ENCODE measurements around the gene ATCAY.
A peak's percentile ranks its signal among the peaks of the same experiment; 100 is the strongest.
"Not testable (repeated sequence)": the region's sequence is repeated elsewhere in the genome, so short reads cannot be mapped to it uniquely, and the experiment has no call there.

The ATCAY gene

GRCh38 chr19:3857449-3858003, 23.0 kb upstream of the ATCAY start:
- no peak for DNase-seq

- DNase-seq = no peak
These were observed 20.0 kb upstream of the ATCAY start for GRCh38 chr19:3860499-3860898.

GRCh38 chr19:3862826-3863500, 17.5 kb upstream of the ATCAY start:
- DNase-seq = no peak

GRCh38 chr19:3863648-3864047, 16.8 kb upstream of the ATCAY start:
- DNase-seq = no peak

- no peak for DNase-seq
These were observed 13.4 kb upstream of the ATCAY start for GRCh38 chr19:3866910-3867638.

GRCh38 chr19:3867971-3868769, 12.3 kb upstream of the ATCAY start:
- DNase-seq = no peak

GRCh38 chr19:3868770-3869456, 11.6 kb upstream of the ATCAY start, which contains the start of gene ZFR2:
ZFR2 (minus strand) TSS chr19:3869038; CDS start chr19:3869017, 21 bp downstream.
- DNase-seq = peak; percentile 26

- no peak for DNase-seq
These were observed 7.3 kb upstream of the ATCAY start for GRCh38 chr19:3873151-3873550.

- DNase-seq = not testable (repeated sequence)
These were observed 5.8 kb upstream of the ATCAY start for GRCh38 chr19:3874695-3875094.

- no peak for DNase-seq
These were observed 829 bp upstream of the ATCAY start for GRCh38 chr19:3879656-3880055.

GRCh38 chr19:3881272-3882040, 971 bp downstream of the ATCAY start:
- no peak for DNase-seq

- DNase-seq = no peak
These were observed 1.5 kb downstream of the ATCAY start for GRCh38 chr19:3882041-3882384.

GRCh38 chr19:3890591-3890990, 10.1 kb downstream of the ATCAY start:
- no peak for DNase-seq

GRCh38 chr19:3893509-3894179, 13.2 kb downstream of the ATCAY start:
- no peak for DNase-seq

GRCh38 chr19:3894959-3895358, 14.5 kb downstream of the ATCAY start:
- DNase-seq = not testable (repeated sequence)

GRCh38 chr19:3895788-3896187, 15.3 kb downstream of the ATCAY start:
- DNase-seq = no peak

GRCh38 chr19:3897936-3898335, 17.5 kb downstream of the ATCAY start:
- DNase-seq = no peak

- DNase-seq = no peak
These were observed 17.9 kb downstream of the ATCAY start for GRCh38 chr19:3898426-3898825.

- no peak for DNase-seq
These were observed 19.2 kb downstream of the ATCAY start for GRCh38 chr19:3899531-3900294.

- no peak for DNase-seq
These were observed 22.0 kb downstream of the ATCAY start for GRCh38 chr19:3902317-3902973.
